OCI-LY7 (cell line): ENCODE measurements around the gene SMG9. TPM values are rescaled to one million over a fixed set of nuclear protein-coding genes. Genes with fewer than 3 reads are reported as not detected.

Source experiments
- BruUV-seq: library from RNA; stranded (reverse); fragments of 400-500 nt; replicated peaks from 2 replicates; lab custom pipeline; 2021; lab: Mats Ljungman, UMichigan
- CTCF ChIA-PET: fragments of 300-600 bp; sonication (Branson Sonifier 250); formaldehyde crosslinking; loops from one replicate; lab custom pipeline; 2022; ENCODE audit warnings: antibody characterized with exemption; ENCODE audit not compliant: unreplicated experiment; lab: Charles Lee
- POLR2A ChIA-PET: fragments of 300-600 bp; sonication (Branson Sonifier 250); formaldehyde crosslinking; loops from one replicate; lab custom pipeline; 2022; ENCODE audit warnings: antibody characterized with exemption; lab: Charles Lee
- DNase-seq: peaks from one replicate; pipeline ENCODE4 v3.0.0-alpha.2; 2015; ENCODE audit warnings: low spot score
- H2AFZ ChIP-seq: fragments of 200-600 bp; sonication (generic), shearing (Covaris generic); 2 replicates; pipeline ENCODE4 v1.6.1; 2014; ENCODE audit warnings: mild to moderate bottlenecking, antibody characterized with exemption, low read length, moderate library complexity
- H3K27ac ChIP-seq: fragments of 200-600 bp; sonication (generic); 2 replicates; pipeline ENCODE4 v1.5.1; 2014; ENCODE audit warnings: mixed run types, low read depth, mild to moderate bottlenecking, moderate library complexity, low read length, inconsistent platforms; ENCODE audit not compliant: poor library complexity, severe bottlenecking
- H3K36me3 ChIP-seq: fragments of 200-600 bp; sonication (generic); 2 replicates; pipeline ENCODE4 v1.6.1; 2014; ENCODE audit warnings: mild to moderate bottlenecking, antibody characterized with exemption, low read length, moderate library complexity, mixed read lengths; ENCODE audit not compliant: insufficient read depth
- H3K4me1 ChIP-seq: fragments of 200-600 bp; sonication (generic); 2 replicates; pipeline ENCODE4 v1.5.1; 2014; ENCODE audit warnings: mild to moderate bottlenecking, low read length; ENCODE audit not compliant: insufficient read depth, poor library complexity, severe bottlenecking
- H3K4me2 ChIP-seq: fragments of 200-600 bp; sonication (generic); 2 replicates; pipeline ENCODE4 v1.6.1; 2014; ENCODE audit warnings: mild to moderate bottlenecking, low read length
- H3K4me3 ChIP-seq: fragments of 200-600 bp; sonication (generic); 2 replicates; pipeline ENCODE4 v1.5.1; 2014; ENCODE audit warnings: mild to moderate bottlenecking, low read depth, low read length; ENCODE audit not compliant: poor library complexity, severe bottlenecking
- H3K79me2 ChIP-seq: fragments of 200-600 bp; sonication (generic); 2 replicates; pipeline ENCODE4 v1.6.1; 2016; ENCODE audit warnings: low read depth, mild to moderate bottlenecking, low read length, moderate library complexity, mixed read lengths; ENCODE audit not compliant: insufficient read depth
- H3K9me2 ChIP-seq: fragments of 200-600 bp; sonication (generic); 2 replicates; pipeline ENCODE4 v1.6.1; 2016; ENCODE audit warnings: mild to moderate bottlenecking, low read length, mixed read lengths; ENCODE audit not compliant: insufficient read depth
- H3K9me3 ChIP-seq: fragments of 200-600 bp; sonication (generic); 2 replicates; pipeline ENCODE4 v1.6.1; 2014; ENCODE audit warnings: mild to moderate bottlenecking, mixed run types, low read length, mixed read lengths
- H4K20me1 ChIP-seq: fragments of 200-600 bp; sonication (generic); 2 replicates; pipeline ENCODE4 v1.6.1; 2014; ENCODE audit warnings: mild to moderate bottlenecking, antibody characterized with exemption, low read length, moderate library complexity, mixed read lengths; ENCODE audit not compliant: insufficient read depth
- CTCF ChIP-seq: fragments of 200-600 bp; sonication (generic); conservative IDR thresholded peaks from 2 replicates; pipeline ENCODE4 v1.5.1; 2014; ENCODE audit warnings: mild to moderate bottlenecking, antibody characterized with exemption, low read length, moderate library complexity, mixed read lengths
- EZH2phosphoT487 ChIP-seq: fragments of 200-600 bp; sonication (generic); IDR thresholded peaks from 2 replicates; pipeline ENCODE4 v1.6.1; 2018; ENCODE audit warnings: low read depth, borderline replicate concordance, mild to moderate bottlenecking, mixed run types, antibody characterized with exemption, low read length, moderate library complexity, mixed read lengths
- intact Hi-C: fragments of 100-400 bp; cut with micrococcal nuclease; formaldehyde crosslinking; loops from one replicate; pipeline ENCODE4 v1.10.0; 2022; ENCODE audit not compliant: unreplicated experiment
- total RNA-seq, 2 experiments: library from RNA; depleted of rRNA in 1 of 2; stranded (reverse); fragments of >200 nt in 1 of 2; shearing (Covaris generic) in 1 of 2; gene quantifications; 2 replicates each; pipeline ENCODE4 v1.2.3, GENCODE V29; 2014 to 2022

The SMG9 gene
- total RNA-seq, 2 experiments from 2014 or later = 65.6 to 75.5 TPM

- peaks cover 40% of the 10 kb centered on the region; the same call in 1 of the 2 replicates for H3K79me2 ChIP-seq
- TF ChIP-seq EZH2phosphoT487 (no peak), CTCF (no peak)
- H3K27ac ChIP-seq = no peak overlapping the region
- CTCF ChIA-PET = no interaction called here
- BruUV-seq = no TSS peak
- H3K36me3 ChIP-seq = peaks cover 73% of the 10 kb centered on the region
- no peak overlapping the region for H3K4me3 ChIP-seq
- DNase-seq = no peak
- no peak overlapping the region for H2AFZ ChIP-seq
- peak overlapping the region; percentile 11; the same call in 1 of the 2 replicates for H3K4me2 ChIP-seq
- H3K9me3 ChIP-seq = no peaks in the 10 kb centered on the region
- peaks cover 37% of the 10 kb centered on the region for H3K4me1 ChIP-seq
- H4K20me1 ChIP-seq = no peaks in the 10 kb centered on the region
- H3K9me2 ChIP-seq = no peaks in the 10 kb centered on the region
- intact Hi-C loops = no loop called here
- POLR2A ChIA-PET = interaction anchor here (1.1 kb wide), 1 partner anchor 9 kb away, joined by 3 read pairs; no protein-coding TSS in a partner anchor
These were observed 3.1 kb downstream of the SMG9 start for GRCh38 chr19:43751466-43752220.

GRCh38 chr19:43749898-43750297, 4.9 kb downstream of the SMG9 start:
- ChIA-PET CTCF (no interaction called here), POLR2A (interaction anchor here (0.6 kb wide), 1 partner anchor 27 kb away, joined by 3 read pairs; no protein-coding TSS in a partner anchor)
- no peaks in the 10 kb centered on the region for H4K20me1 ChIP-seq
- TF ChIP-seq EZH2phosphoT487 (no peak), CTCF (no peak)
- no peak overlapping the region for H3K4me2 ChIP-seq
- BruUV-seq = no TSS peak
- H3K4me3 ChIP-seq = no peak overlapping the region
- H3K9me3 ChIP-seq = no peaks in the 10 kb centered on the region
- no peak overlapping the region for H3K27ac ChIP-seq
- no peaks in the 10 kb centered on the region for H3K9me2 ChIP-seq
- intact Hi-C loops = no loop called here
- peaks cover 35% of the 10 kb centered on the region for H3K4me1 ChIP-seq
- no peak overlapping the region for H2AFZ ChIP-seq
- DNase-seq = no peak
- H3K79me2 ChIP-seq = peaks cover 26% of the 10 kb centered on the region; the same call in 1 of the 2 replicates
- peaks cover 80% of the 10 kb centered on the region for H3K36me3 ChIP-seq

- Histone ChIP-seq H3K27ac (no peak overlapping the region), H4K20me1 (no peaks in the 10 kb centered on the region), H3K4me1 (peaks cover 39% of the 10 kb centered on the region), H3K4me3 (no peak overlapping the region), H3K9me3 (no peaks in the 10 kb centered on the region), H2AFZ (no peak overlapping the region), H3K4me2 (no peak overlapping the region), H3K79me2 (peaks cover 25% of the 10 kb centered on the region; the same call in 1 of the 2 replicates), H3K9me2 (no peaks in the 10 kb centered on the region), H3K36me3 (peaks cover 87% of the 10 kb centered on the region)
- ChIA-PET CTCF (no interaction called here), POLR2A (no interaction called here)
- intact Hi-C loops = no loop called here
- no TSS peak for BruUV-seq
- DNase-seq = no peak
- TF ChIP-seq CTCF = no peak
- TF ChIP-seq EZH2phosphoT487 = no peak
These were observed 5.6 kb downstream of the SMG9 start for GRCh38 chr19:43749152-43749551.
